Testis (tissue), 3 donors: ENCODE results near the gene NDUFV2. TPM values are rescaled to one million over a fixed set of nuclear protein-coding genes. Genes with fewer than 3 reads are reported as not detected.

ENCODE experiments used
- DNase-seq: peaks from one replicate; pipeline ENCODE4 v3.0.0-alpha.2; 2019
- H3K27ac ChIP-seq, 2 donors: fragments of 200-600 bp; sonication (generic); one replicate each; pipeline ENCODE4 v1.5.1; 2019
- H3K27me3 ChIP-seq: fragments of 200-600 bp; sonication (generic); one replicate; pipeline ENCODE4 v1.5.1; 2019
- H3K36me3 ChIP-seq: fragments of 200-600 bp; sonication (generic); one replicate; pipeline ENCODE4 v1.5.1; 2017; ENCODE audit warnings: low read depth; ENCODE audit errors: missing control alignments
- H3K4me1 ChIP-seq: fragments of 200-600 bp; sonication (generic); one replicate; pipeline ENCODE4 v1.5.1; 2019
- H3K4me3 ChIP-seq, 2 donors: fragments of 200-600 bp; sonication (generic); one replicate each; pipeline ENCODE4 v1.5.1; 2017 to 2019
- H3K9me3 ChIP-seq: fragments of 200-600 bp; sonication (generic); one replicate; pipeline ENCODE4 v1.5.1; 2017
- CTCF ChIP-seq, 3 experiments: fragments of 450-650 bp in 2 of 3; fragments of 200-600 bp in 1 of 3; sonication (generic) in 1 of 3; IDR thresholded peaks; one replicate each; pipeline ENCODE4 v1.5.1; 2016 to 2019; ENCODE audit warnings: antibody characterized with exemption in 3 of 3, mild to moderate bottlenecking in 2 of 3, moderate library complexity in 1 of 3
- POLR2A ChIP-seq: fragments of 450-650 bp; IDR thresholded peaks from one replicate; pipeline ENCODE4 v1.6.1; 2017; ENCODE audit warnings: antibody characterized with exemption, mild to moderate bottlenecking, moderate library complexity
- WGBS, 2 donors: methylation state at CpG; one replicate each; pipeline ENCODE4 v1.1.5; 2018; 5-methylcytosine and 5-hydroxymethylcytosine counted together
- intact Hi-C: fragments of 100-400 bp; cut with DNase I; formaldehyde crosslinking; loops from one replicate; pipeline ENCODE4 v1.15.1; 2023; ENCODE audit warnings: low total_unique reads
- polyA plus RNA-seq: library from polyadenylated mRNA; stranded (reverse); fragments of 350-450 nt; fragmentation: Illumina TruSeq; extraction: RNeasy Lipid Tissue Mini Kit (QIAGEN cat#74804); gene quantifications from one replicate; pipeline ENCODE4 v1.2.3, GENCODE V29; 2014; ENCODE audit warnings: low read depth, low replicate concordance; ENCODE audit not compliant: insufficient read depth
- total RNA-seq, 2 donors: library from RNA; depleted of rRNA; stranded (reverse); fragments of >200 nt; gene quantifications; one replicate each; pipeline ENCODE4 v1.2.3, GENCODE V29; 2016

Gene NDUFV2
- total and polyA plus RNA-seq, 3 donors from 2014 or later: 115 to 171 (median 120) TPM

- Histone ChIP-seq H3K36me3 (no peaks in the 10 kb centered on the region), H3K27me3 (no peaks in the 10 kb centered on the region), H3K4me1 (no peaks in the 10 kb centered on the region), H3K9me3 (no peaks in the 10 kb centered on the region), H3K4me3 (no peak overlapping the region), H3K27ac (no peak overlapping the region)
- whole genome bisulfite sequencing, 2 donors: 84 to 90% methylated on average over 4 of the region's 4 CpGs
- TF ChIP-seq POLR2A (no peak), CTCF (IDR thresholded peaks at IDR 0.05) (no peak)
- intact Hi-C loops: no loop called here
- no peak for DNase-seq
Measured at GRCh38 chr18:9177466-9177865, 75.0 kb downstream of the NDUFV2 start.

DNA sequence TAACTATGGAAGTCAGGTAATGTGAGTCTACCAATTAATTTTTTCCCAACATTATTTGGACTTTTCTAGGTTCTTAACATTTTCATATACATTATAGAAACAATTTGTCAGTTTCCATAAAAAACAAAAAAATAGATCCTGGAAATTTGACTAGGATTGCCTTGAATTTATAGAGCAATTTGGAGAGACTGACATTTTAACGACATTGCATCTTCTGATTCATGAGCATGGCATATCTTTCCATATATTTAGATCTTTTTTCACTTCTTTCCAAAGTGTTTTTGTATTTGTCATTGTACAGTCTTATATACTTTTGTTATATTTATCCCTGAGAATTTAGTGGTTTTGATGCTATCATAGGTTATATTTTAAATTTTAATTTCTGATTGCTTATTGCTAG, 76.1 kb downstream of the NDUFV2 start:
- Histone ChIP-seq H3K27me3 (no peaks in the 10 kb centered on the region), H3K36me3 (no peaks in the 10 kb centered on the region), H3K4me3 (no peak overlapping the region), H3K4me1 (no peaks in the 10 kb centered on the region), H3K27ac (no peak overlapping the region), H3K9me3 (no peaks in the 10 kb centered on the region)
- WGBS, 2 donors: 97% methylated on average over 1 of the region's 1 CpG
- intact Hi-C loops: no loop called here
- no peak for DNase-seq
- TF ChIP-seq POLR2A (no peak), CTCF (IDR thresholded peaks at IDR 0.05) (no peak)

DNA sequence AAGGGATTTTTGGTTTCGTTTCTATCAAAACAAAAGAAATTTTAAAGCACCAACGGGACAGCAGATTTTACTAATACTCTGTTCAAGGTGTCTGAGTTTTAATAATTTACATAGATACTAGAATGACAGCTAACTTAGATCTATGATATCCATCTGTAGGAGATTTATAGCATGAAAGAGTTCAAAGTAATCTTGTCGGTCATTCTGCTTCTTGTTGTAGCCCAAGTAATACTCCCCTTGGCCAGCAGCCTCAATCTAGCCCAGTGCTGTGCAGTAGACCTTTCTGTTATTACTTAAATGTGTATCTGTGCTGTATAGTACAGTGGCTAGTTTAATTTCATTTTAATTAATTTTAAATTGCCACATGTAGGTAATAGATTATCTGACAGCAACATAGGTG, 78.8 kb downstream of the NDUFV2 start:
- no peak overlapping the region for H3K27ac ChIP-seq
- H3K4me1 ChIP-seq: no peaks in the 10 kb centered on the region
- H3K27me3 ChIP-seq: no peaks in the 10 kb centered on the region
- no peaks in the 10 kb centered on the region for H3K9me3 ChIP-seq
- TF ChIP-seq CTCF (IDR thresholded peaks at IDR 0.05): no peak
- TF ChIP-seq POLR2A: no peak
- no peak overlapping the region for H3K4me3 ChIP-seq
- no peaks in the 10 kb centered on the region for H3K36me3 ChIP-seq
- WGBS, 2 donors: 83 to 85% methylated on average over 3 of the region's 3 CpGs
- intact Hi-C loops: no loop called here
- no peak for DNase-seq

DNA sequence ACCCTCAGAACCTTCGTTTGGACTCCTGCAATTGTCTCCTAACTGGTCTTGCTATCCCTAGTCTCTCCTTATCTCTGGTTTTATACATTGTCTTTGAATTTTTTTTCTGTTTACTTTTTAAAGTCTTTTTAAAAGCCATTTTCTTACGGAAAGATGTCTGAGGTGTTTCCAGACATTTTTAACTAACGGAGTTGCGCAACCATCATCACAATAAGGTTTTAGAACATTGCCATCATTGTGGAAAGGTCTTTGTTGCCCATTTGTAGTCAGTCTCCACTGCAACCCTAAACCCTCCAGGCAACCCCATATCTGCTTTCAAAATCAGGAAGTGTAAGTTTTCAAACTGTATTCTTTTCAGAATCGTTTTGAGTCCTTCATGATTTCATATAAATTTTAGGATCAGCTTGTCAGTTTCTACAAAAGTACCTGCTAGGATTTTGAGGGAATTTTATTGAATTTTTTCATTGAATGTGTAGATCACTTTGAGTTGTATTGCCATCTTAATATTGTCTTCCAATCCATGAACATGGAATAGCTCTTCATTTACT, 80.4 kb downstream of the NDUFV2 start:
- WGBS, 2 donors: 82 to 84% methylated on average over 5 of the region's 5 CpGs

More for the DNA sequence above, 80.4 kb downstream of the NDUFV2 start:
- no peaks in the 10 kb centered on the region for H3K9me3 ChIP-seq
- H3K4me3 ChIP-seq: no peak overlapping the region
- intact Hi-C loops: no loop called here
- no peak overlapping the region for H3K27ac ChIP-seq
- no peak for DNase-seq
- no peaks in the 10 kb centered on the region for H3K4me1 ChIP-seq
- H3K36me3 ChIP-seq: no peaks in the 10 kb centered on the region
- H3K27me3 ChIP-seq: no peaks in the 10 kb centered on the region
- TF ChIP-seq POLR2A: no peak
- no peak for TF ChIP-seq CTCF (IDR thresholded peaks at IDR 0.05)

Other genes starting within 250 kb of the NDUFV2 start
- 10 to 100 TPM; 58.5 to 59.7 TPM for gene ANKRD12, start 34.1 kb downstream of the NDUFV2 start, total RNA-seq
- 4.5 TPM for gene ANKRD12, start 34.1 kb downstream of the NDUFV2 start, polyA plus RNA-seq
- 10 to 100 TPM; 20.1 to 23.8 TPM for gene TWSG1, start 232.1 kb downstream of the NDUFV2 start, total RNA-seq
- 26.6 TPM for gene TWSG1, start 232.1 kb downstream of the NDUFV2 start, polyA plus RNA-seq